ENCODE results near the gene CCDC137.

CCDC137 gene

DNA sequence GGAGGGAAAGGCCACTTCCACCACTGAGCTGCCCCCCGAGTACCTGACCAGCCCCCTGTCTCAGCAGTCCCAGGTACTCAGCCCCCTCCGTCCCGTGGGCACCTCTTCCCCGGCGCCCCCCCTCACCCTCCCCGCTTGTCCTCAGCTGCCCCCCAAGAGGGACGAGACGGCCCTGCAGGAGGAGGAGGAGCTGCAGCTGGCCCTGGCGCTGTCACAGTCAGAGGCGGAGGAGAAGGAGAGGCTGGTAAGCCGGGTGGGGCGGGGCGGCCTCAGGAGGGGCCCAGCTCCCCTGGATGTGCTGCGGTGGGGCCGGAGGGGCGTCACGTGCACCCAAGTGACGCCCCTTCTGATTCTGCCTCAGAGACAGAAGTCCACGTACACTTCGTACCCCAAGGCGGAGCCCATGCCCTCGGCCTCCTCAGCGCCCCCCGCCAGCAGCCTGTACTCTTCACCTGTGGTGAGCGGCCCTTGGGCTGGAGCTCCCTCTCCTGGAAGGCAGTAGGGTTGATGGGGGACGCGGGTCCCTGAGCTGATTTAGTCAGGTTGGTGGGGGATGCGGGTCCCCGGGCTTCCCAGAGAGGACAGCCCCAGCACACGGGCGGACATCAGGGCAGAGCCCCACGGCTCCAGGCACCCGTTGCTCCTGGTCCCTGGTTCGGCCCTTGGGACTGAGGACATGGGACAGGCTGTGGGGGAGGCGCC is 27.1 kb downstream of the CCDC137 start:
- Histone ChIP-seq H3K27ac (ENCODE audit: low read length) (no peak overlapping the region), H3K4me1 (ENCODE audit: control insufficient read depth in 1 of 2, insufficient read depth in 2 of 2, low read length in 2 of 2) (no peaks in the 10 kb centered on the region), H3K9me3 (ENCODE audit: control insufficient read depth in 1 of 2, low read length in 2 of 2) (no peaks in the 10 kb centered on the region), H3K4me3 (ENCODE audit: low read depth in 1 of 2, low read length in 2 of 2) (no peak overlapping the region), H3K36me3 (ENCODE audit: control insufficient read depth in 1 of 2, insufficient read depth in 2 of 2, low read length in 2 of 2) (peaks cover 41 to 97% of the 10 kb centered on the region in 2 donors), H3K27me3 (ENCODE audit: low read depth, low read length) (no peaks in the 10 kb centered on the region)

DNA sequence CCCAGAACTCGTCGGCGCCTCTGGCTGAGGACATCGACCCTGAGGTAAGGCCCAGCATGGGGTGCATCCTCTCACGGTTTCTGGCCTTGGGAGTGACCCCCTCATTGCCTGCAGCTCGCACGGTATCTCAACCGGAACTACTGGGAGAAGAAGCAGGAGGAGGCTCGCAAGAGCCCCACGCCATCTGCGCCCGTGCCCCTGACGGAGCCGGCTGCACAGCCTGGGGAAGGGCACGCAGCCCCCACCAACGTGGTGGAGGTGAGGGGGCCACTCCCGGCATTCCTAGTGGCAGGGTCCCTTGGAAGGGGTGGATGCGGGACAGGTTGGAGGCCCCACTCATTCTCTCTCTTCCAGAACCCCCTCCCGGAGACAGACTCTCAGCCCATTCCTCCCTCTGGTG is 28.3 kb downstream of the CCDC137 start:
- Histone ChIP-seq H3K4me3 (ENCODE audit: low read depth in 1 of 2, low read length in 2 of 2) (no peak overlapping the region), H3K4me1 (ENCODE audit: control insufficient read depth in 1 of 2, insufficient read depth in 2 of 2, low read length in 2 of 2) (no peaks in the 10 kb centered on the region), H3K27ac (ENCODE audit: low read length) (no peak overlapping the region), H3K27me3 (ENCODE audit: low read depth, low read length) (no peaks in the 10 kb centered on the region), H3K36me3 (ENCODE audit: control insufficient read depth in 1 of 2, insufficient read depth in 2 of 2, low read length in 2 of 2) (peaks cover 36 to 95% of the 10 kb centered on the region in 2 donors), H3K9me3 (ENCODE audit: control insufficient read depth in 1 of 2, low read length in 2 of 2) (no peaks in the 10 kb centered on the region)

DNA sequence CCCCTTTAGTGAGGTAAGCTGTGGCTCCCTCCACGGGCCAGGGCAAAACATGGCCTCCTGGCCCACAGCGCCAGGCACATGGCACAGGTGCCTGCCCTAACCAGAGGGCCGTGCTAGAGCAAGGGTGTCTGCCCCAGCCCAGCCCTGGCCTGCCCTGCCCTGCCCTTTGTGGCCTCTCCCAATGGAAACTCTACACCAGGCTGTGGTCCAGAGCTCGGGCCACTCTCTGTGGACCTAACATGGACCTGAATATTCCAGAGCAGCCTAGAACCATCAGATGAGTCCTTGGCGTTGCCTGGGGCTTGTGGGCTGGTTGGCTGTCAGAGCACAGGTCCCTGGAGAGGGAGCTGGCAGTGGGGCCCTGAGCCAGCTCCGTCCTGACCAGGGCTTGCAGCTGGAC is 28.7 kb downstream of the CCDC137 start:
- Histone ChIP-seq H3K4me3 (ENCODE audit: low read depth in 1 of 2, low read length in 2 of 2) (no peak overlapping the region), H3K27me3 (ENCODE audit: low read depth, low read length) (no peaks in the 10 kb centered on the region), H3K9me3 (ENCODE audit: control insufficient read depth in 1 of 2, low read length in 2 of 2) (no peaks in the 10 kb centered on the region), H3K4me1 (ENCODE audit: control insufficient read depth in 1 of 2, insufficient read depth in 2 of 2, low read length in 2 of 2) (no peaks in the 10 kb centered on the region), H3K36me3 (ENCODE audit: control insufficient read depth in 1 of 2, insufficient read depth in 2 of 2, low read length in 2 of 2) (peaks cover 36 to 91% of the 10 kb centered on the region in 2 donors), H3K27ac (ENCODE audit: low read length) (no peak overlapping the region)

DNA sequence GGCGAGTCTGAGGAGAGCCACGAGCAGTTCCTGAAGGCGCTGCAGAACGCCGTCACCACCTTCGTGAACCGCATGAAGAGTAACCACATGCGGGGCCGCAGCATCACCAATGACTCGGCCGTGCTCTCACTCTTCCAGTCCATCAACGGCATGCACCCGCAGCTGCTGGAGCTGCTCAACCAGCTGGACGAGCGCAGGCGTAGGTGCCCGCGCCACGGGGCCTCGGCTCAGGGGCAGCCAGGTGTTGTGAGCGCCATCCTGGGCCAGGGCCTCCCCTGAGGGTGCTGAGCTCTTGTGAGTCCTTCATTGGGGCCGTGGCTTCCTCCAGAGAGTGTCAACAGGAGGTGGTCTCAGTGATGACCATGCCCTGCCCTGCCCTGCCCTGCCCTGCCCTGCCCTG is 29.3 kb downstream of the CCDC137 start:
- H3K4me1 ChIP-seq (ENCODE audit: control insufficient read depth in 1 of 2, insufficient read depth in 2 of 2, low read length in 2 of 2), result peaks cover 0 to 4% of the 10 kb centered on the region in 2 donors
- no peak overlapping the region for H3K4me3 ChIP-seq (ENCODE audit: low read depth in 1 of 2, low read length in 2 of 2)
- no peaks in the 10 kb centered on the region for H3K9me3 ChIP-seq (ENCODE audit: control insufficient read depth in 1 of 2, low read length in 2 of 2)
- no peak overlapping the region for H3K27ac ChIP-seq (ENCODE audit: low read length)
- H3K36me3 ChIP-seq (ENCODE audit: control insufficient read depth in 1 of 2, insufficient read depth in 2 of 2, low read length in 2 of 2), result peaks cover 36 to 90% of the 10 kb centered on the region in 2 donors
- H3K27me3 ChIP-seq (ENCODE audit: low read depth, low read length), result no peaks in the 10 kb centered on the region

DNA sequence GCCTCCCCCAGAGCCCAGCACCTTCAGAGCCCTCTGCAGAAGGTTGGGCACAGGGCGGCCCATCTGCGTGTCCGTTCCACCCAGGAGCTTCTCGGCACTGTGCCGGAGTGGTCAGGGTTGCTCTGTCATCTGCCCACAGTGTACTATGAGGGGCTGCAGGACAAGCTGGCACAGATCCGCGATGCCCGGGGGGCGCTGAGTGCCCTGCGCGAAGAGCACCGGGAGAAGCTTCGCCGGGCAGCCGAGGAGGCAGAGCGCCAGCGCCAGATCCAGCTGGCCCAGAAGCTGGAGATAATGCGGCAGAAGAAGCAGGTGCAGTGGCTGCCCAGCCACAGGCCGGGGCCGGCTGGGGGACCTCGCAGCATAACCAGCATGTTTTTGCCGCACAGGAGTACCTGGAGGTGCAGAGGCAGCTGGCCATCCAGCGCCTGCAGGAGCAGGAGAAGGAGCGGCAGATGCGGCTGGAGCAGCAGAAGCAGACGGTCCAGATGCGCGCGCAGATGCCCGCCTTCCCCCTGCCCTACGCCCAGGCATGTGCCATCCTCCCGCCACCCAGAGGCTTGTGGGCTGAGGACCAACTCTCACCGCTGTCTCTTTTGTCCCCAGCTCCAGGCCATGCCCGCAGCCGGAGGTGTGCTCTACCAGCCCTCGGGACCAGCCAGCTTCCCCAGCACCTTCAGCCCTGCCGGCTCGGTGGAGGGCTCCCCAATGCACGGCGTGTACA is 29.8 kb downstream of the CCDC137 start:
- no peak overlapping the region for H3K27ac ChIP-seq (ENCODE audit: low read length)
- H3K4me1 ChIP-seq (ENCODE audit: control insufficient read depth in 1 of 2, insufficient read depth in 2 of 2, low read length in 2 of 2), result peaks cover 4 to 9% of the 10 kb centered on the region in 2 donors
- H3K4me3 ChIP-seq (ENCODE audit: low read depth in 1 of 2, low read length in 2 of 2), result no peak overlapping the region
- peaks cover 35 to 88% of the 10 kb centered on the region in 2 donors for H3K36me3 ChIP-seq (ENCODE audit: control insufficient read depth in 1 of 2, insufficient read depth in 2 of 2, low read length in 2 of 2)
- no peaks in the 10 kb centered on the region for H3K27me3 ChIP-seq (ENCODE audit: low read depth, low read length)
- no peaks in the 10 kb centered on the region for H3K9me3 ChIP-seq (ENCODE audit: control insufficient read depth in 1 of 2, low read length in 2 of 2)

DNA sequence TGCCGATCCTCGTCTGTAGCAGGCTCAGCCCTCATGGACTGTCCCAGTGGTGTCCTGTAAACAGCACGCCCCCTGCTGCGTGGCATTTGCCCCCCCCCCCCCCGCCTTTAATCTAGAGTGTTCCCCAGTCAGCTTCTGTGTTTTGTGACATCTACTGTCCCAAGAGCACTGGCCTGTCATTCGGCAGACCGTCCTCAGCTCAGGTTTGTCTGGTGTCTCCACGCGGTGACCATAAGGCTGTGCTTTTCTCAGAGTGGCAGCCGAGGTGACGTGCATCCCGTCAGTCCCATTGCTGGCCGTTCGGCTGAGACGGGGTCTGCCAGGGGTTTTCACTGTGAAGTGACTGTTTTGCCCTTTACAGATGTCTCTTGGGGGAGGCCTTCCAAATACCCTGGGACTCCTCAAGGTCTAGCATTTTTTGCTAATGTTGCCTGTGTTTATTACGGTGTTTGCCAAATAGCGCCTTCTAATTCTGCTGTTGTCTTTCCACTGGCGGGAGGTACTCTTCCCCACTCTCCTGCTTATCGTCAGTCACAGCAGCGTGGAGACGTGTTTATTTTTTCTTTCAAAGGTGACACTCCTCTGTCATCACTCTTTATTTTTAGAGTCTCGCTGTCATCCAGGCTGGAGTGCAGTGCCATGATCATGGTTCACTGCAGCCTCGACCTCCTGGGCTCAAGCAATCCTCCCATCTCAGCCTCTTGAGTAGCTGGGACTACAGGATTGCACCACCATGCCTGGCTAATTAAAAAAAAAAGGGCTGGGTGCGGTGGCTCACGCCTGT is 30.9 kb downstream of the CCDC137 start:
- Histone ChIP-seq H3K27ac (ENCODE audit: low read length) (no peak overlapping the region), H3K27me3 (ENCODE audit: low read depth, low read length) (no peaks in the 10 kb centered on the region), H3K9me3 (ENCODE audit: control insufficient read depth in 1 of 2, low read length in 2 of 2) (no peaks in the 10 kb centered on the region), H3K4me3 (ENCODE audit: low read depth in 1 of 2, low read length in 2 of 2) (no peak overlapping the region), H3K36me3 (ENCODE audit: control insufficient read depth in 1 of 2, insufficient read depth in 2 of 2, low read length in 2 of 2) (peaks cover 28 to 77% of the 10 kb centered on the region in 2 donors), H3K4me1 (ENCODE audit: control insufficient read depth in 1 of 2, insufficient read depth in 2 of 2, low read length in 2 of 2) (peaks cover 9 to 20% of the 10 kb centered on the region in 2 donors)

DNA sequence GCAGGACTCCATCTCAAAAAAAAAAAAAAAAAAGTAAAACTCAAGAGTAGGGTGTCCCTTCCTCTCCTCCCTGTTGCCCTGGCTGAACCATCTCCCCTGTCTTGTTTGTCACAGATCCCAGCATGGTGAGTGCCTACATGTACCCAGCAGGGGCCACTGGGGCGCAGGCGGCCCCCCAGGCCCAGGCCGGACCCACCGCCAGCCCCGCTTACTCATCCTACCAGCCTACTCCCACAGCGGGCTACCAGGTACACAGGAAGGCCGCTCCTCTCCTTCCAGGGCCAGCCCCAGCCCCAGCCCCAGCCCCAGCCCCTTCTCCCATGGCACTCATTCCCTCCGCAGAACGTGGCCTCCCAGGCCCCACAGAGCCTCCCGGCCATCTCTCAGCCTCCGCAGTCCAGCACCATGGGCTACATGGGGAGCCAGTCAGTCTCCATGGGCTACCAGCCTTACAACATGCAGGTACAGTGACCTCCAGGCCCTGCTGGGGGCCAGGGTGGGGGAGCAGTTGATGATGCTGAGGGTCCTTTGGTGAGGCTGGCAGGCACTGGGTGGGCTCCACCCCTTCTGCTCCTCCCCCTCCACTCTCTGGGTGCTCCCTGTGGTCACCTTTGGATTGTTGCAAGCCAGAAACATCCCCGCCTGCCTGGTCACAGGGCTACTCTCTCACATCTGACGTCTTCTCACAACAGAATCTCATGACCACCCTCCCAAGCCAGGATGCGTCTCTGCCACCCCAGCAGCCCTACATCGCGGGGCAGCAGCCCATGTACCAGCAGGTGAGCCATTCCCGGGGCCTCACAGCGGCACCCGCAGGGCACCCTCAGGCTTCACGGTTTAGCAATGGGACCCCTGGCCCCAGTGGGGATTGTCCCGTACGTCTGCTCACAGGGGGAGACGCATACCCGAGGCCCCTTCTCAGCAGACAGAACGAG is 34.1 kb downstream of the CCDC137 start:
- Histone ChIP-seq H3K27ac (ENCODE audit: low read length) (no peak overlapping the region), H3K9me3 (ENCODE audit: control insufficient read depth in 1 of 2, low read length in 2 of 2) (no peaks in the 10 kb centered on the region), H3K4me3 (ENCODE audit: low read depth in 1 of 2, low read length in 2 of 2) (no peak overlapping the region), H3K4me1 (ENCODE audit: control insufficient read depth in 1 of 2, insufficient read depth in 2 of 2, low read length in 2 of 2) (peaks cover 17 to 32% of the 10 kb centered on the region in 2 donors), H3K36me3 (ENCODE audit: control insufficient read depth in 1 of 2, insufficient read depth in 2 of 2, low read length in 2 of 2) (peaks cover 16 to 51% of the 10 kb centered on the region in 2 donors), H3K27me3 (ENCODE audit: low read depth, low read length) (no peaks in the 10 kb centered on the region)

DNA sequence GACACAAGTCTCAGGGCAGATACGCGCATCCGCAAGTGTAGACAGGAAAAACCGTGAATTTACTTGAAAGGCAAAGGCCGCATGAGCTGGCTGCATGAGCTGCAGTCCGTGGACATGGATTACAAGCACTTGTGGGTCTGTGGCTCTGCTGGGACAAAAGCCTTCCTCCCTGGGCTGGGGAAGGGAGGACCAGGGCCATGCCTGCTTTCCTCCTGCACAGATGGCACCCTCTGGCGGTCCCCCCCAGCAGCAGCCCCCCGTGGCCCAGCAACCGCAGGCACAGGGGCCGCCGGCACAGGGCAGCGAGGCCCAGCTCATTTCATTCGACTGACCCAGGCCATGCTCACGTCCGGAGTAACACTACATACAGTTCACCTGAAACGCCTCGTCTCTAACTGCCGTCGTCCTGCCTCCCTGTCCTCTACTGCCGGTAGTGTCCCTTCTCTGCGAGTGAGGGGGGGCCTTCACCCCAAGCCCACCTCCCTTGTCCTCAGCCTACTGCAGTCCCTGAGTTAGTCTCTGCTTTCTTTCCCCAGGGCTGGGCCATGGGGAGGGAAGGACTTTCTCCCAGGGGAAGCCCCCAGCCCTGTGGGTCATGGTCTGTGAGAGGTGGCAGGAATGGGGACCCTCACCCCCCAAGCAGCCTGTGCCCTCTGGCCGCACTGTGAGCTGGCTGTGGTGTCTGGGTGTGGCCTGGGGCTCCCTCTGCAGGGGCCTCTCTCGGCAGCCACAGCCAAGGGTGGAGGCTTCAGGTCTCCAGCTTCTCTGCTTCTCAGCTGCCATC is 34.9 kb downstream of the CCDC137 start:
- Histone ChIP-seq H3K4me1 (ENCODE audit: control insufficient read depth in 1 of 2, insufficient read depth in 2 of 2, low read length in 2 of 2) (peaks cover 17 to 32% of the 10 kb centered on the region in 2 donors), H3K9me3 (ENCODE audit: control insufficient read depth in 1 of 2, low read length in 2 of 2) (no peaks in the 10 kb centered on the region), H3K4me3 (ENCODE audit: low read depth in 1 of 2, low read length in 2 of 2) (peak overlapping the region; percentile 11 to 94), H3K27ac (ENCODE audit: low read length) (no peak overlapping the region), H3K27me3 (ENCODE audit: low read depth, low read length) (no peaks in the 10 kb centered on the region), H3K36me3 (ENCODE audit: control insufficient read depth in 1 of 2, insufficient read depth in 2 of 2, low read length in 2 of 2) (peaks cover 19 to 51% of the 10 kb centered on the region in 2 donors)

DNA sequence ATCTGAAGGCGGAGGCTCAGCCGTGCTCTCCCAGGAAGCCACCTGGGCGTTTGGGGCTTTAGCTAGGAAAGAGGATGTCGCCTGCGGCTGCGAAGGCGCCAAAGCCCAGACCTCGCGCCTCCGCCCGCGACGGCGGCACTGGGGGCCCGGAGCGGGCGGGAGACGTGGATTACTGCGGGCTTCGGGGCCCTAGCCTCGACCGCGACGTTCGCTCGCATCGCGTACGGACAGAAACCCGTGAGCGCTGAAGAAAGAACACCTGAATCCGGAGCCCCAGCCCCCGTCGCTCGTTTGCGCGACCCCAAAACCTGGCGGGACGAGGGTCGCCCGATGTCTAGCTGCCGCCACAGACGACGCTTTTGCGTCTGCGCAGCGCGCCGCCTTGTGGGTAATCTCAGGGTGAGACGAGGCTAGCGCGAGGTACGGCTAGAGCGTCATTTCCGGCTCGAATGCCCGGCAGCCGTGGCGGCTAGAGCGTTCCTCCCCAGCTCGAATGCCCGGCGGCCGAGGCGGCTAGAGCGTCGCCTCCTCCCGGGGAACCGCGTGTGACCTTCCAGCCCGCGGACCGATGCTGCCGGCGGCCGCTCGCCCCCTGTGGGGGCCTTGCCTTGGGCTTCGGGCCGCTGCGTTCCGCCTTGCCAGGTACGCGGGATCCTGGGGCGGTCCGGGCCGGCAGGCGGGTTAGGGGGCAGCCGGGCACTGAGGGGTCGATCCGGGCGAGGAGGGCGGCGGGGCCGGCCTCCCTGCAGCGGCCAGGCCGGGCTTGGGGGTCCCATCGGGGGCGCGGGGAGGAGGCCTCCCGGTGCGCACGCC is 36.6 kb downstream of the CCDC137 start, which contains the start of gene MRPL12:
Gene MRPL12 (plus strand): TSS at position 434 of the 813 bp plus-strand sequence. CDS start 135 bp downstream, at position 569.
- Histone ChIP-seq H3K27me3 (ENCODE audit: low read depth, low read length) (no peaks in the 10 kb centered on the region), H3K4me3 (ENCODE audit: low read depth in 1 of 2, low read length in 2 of 2) (peak within 1 kb of the TSS; percentile 81 to 94), H3K36me3 (ENCODE audit: control insufficient read depth in 1 of 2, insufficient read depth in 2 of 2, low read length in 2 of 2) (peaks cover 15 to 51% of the 10 kb centered on the region in 2 donors), H3K27ac (ENCODE audit: low read length) (peak within 1 kb of the TSS; percentile 96), H3K9me3 (ENCODE audit: control insufficient read depth in 1 of 2, low read length in 2 of 2) (no peaks in the 10 kb centered on the region), H3K4me1 (ENCODE audit: control insufficient read depth in 1 of 2, insufficient read depth in 2 of 2, low read length in 2 of 2) (peaks cover 17 to 32% of the 10 kb centered on the region in 2 donors)
